22Rv1 (cell line): Measurements from ENCODE around the gene HOXC10.

Experiments
- H3K27ac ChIP-seq: fragments of 450-650 bp; 2 replicates; pipeline ENCODE4 v1.5.1; 2017
- ZFX ChIP-seq: fragments of 450-650 bp; IDR thresholded peaks from 2 replicates; pipeline ENCODE4 v1.6.1; 2017; ENCODE audit warnings: antibody characterized with exemption, borderline replicate concordance
- TF ChIP-seq, protein P1 (sequence below): fragments of 450-650 bp; IDR thresholded peaks from 2 replicates; pipeline ENCODE4 v1.5.1; 2017; ENCODE audit warnings: mild to moderate bottlenecking

The HOXC10 gene

DNA sequence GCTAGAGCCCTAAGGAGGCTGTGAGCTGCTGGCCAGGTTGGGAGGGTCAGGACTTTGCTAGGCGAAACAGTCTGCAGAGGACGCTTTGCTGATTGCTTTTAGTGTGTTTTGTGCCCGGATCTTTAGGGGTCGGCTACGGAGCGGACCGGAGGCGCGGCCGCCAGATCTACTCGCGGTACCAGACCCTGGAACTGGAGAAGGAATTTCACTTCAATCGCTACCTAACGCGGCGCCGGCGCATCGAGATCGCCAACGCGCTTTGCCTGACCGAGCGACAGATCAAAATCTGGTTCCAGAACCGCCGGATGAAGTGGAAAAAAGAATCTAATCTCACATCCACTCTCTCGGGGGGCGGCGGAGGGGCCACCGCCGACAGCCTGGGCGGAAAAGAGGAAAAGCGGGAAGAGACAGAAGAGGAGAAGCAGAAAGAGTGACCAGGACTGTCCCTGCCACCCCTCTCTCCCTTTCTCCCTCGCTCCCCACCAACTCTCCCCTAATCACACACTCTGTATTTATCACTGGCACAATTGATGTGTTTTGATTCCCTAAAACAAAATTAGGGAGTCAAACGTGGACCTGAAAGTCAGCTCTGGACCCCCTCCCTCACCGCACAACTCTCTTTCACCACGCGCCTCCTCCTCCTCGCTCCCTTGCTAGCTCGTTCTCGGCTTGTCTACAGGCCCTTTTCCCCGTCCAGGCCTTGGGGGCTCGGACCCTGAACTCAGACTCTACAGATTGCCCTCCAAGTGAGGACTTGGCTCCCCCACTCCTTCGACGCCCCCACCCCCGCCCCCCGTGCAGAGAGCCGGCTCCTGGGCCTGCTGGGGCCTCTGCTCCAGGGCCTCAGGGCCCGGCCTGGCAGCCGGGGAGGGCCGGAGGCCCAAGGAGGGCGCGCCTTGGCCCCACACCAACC, 44.8 kb downstream of the HOXC10 start:
- TF ChIP-seq, protein P1, sequence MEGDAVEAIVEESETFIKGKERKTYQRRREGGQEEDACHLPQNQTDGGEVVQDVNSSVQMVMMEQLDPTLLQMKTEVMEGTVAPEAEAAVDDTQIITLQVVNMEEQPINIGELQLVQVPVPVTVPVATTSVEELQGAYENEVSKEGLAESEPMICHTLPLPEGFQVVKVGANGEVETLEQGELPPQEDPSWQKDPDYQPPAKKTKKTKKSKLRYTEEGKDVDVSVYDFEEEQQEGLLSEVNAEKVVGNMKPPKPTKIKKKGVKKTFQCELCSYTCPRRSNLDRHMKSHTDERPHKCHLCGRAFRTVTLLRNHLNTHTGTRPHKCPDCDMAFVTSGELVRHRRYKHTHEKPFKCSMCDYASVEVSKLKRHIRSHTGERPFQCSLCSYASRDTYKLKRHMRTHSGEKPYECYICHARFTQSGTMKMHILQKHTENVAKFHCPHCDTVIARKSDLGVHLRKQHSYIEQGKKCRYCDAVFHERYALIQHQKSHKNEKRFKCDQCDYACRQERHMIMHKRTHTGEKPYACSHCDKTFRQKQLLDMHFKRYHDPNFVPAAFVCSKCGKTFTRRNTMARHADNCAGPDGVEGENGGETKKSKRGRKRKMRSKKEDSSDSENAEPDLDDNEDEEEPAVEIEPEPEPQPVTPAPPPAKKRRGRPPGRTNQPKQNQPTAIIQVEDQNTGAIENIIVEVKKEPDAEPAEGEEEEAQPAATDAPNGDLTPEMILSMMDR: no peak
- TF ChIP-seq ZFX: no peak
- no peak overlapping the region for H3K27ac ChIP-seq

DNA sequence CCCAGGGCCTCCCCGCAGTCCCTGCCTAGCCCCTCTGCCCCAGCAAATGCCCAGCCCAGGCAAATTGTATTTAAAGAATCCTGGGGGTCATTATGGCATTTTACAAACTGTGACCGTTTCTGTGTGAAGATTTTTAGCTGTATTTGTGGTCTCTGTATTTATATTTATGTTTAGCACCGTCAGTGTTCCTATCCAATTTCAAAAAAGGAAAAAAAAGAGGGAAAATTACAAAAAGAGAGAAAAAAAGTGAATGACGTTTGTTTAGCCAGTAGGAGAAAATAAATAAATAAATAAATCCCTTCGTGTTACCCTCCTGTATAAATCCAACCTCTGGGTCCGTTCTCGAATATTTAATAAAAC, 45.5 kb downstream of the HOXC10 start:
- no peak overlapping the region for H3K27ac ChIP-seq
- no peak for TF ChIP-seq ZFX
- TF ChIP-seq, protein P1: no peak

DNA sequence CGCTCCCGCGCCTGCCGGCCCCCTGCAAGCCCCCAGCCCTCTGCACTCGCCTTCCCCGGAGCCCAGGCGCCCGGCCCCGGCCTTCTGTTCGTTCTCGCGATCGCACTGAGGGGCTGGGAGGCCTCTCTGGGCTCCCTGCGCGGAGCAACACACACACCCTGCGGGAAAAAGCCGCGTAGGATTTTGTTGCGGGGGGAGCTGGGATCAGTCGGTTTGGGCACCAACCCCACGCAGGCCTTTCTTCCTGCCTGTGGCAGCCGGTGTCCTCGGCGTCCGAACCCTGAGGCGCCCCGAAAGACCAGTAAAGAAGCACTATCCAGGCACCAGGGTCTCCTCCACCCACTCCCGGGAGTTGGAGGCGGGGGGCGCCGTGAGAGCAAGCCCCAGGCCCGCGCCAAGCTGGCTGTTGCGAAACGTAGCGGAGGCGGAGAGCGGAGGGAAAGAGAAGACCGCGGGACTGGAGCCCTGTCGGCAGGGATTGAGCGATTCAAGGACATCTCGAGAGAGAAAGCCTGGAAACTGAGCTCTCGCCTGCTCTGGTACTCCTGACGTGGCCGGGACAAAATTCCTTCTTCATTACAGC, 46.0 kb downstream of the HOXC10 start:
- H3K27ac ChIP-seq: no peak overlapping the region

GRCh38 chr12:54031480-54031879, 46.5 kb downstream of the HOXC10 start:
- no peak overlapping the region; the same call in 1 of the 2 replicates for H3K27ac ChIP-seq
- TF ChIP-seq, protein P1: no peak
- no peak for TF ChIP-seq ZFX

More for the DNA sequence above, 46.0 kb downstream of the HOXC10 start:
- TF ChIP-seq, protein P1: no peak
- TF ChIP-seq ZFX: no peak

DNA sequence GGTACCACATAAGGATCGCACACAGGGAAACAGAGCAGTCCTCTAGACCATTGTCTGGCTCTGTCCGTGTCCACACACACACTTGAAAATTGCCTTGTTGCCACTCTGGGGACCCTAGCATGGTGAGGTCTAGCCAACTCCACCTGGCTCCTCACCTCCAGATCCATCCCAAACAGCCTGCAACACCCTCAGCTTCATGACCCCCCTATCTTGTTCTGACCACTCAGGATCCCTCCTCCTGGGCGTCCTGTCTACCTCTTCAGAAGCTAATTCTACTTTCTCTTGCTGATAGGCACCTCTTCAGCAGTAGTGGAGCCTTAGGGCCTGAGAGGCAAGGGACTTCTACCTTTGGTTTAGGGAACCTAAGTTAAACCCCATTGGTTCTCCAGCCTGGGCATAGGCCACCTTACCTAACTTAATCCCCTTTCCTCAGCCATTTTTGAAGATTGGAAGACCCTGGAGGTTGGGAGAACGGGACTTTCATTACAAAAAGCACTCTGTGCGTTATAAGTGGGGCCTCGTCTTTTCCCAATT, 47.2 kb downstream of the HOXC10 start:
- H3K27ac ChIP-seq: peak overlapping the region; percentile 75; the same call in 1 of the 2 replicates
- TF ChIP-seq, protein P1: no peak
- no peak for TF ChIP-seq ZFX

GRCh38 chr12:54032627-54033100, 47.7 kb downstream of the HOXC10 start, which contains the start of gene HOXC5:
Gene HOXC5 (plus strand): TSS chr12:54033050. CDS start chr12:54033123, 73 bp downstream.
- TF ChIP-seq, protein P1: peak; percentile 99
- TF ChIP-seq ZFX: no peak

More at GRCh38 chr12:54032627-54033100, 47.7 kb downstream of the HOXC10 start, which contains the start of gene HOXC5:
- H3K27ac ChIP-seq: peak within 1 kb of the TSS; percentile 75
